Panc1 (cell line): ENCODE results near the gene PDCD11. TPM values are rescaled to one million over a fixed set of nuclear protein-coding genes. Genes with fewer than 3 reads are reported as not detected.
"Not testable (repeated sequence)": the region's sequence is repeated elsewhere in the genome, so short reads cannot be mapped to it uniquely, and the experiment has no call there.

Experiments used
- ATAC-seq: fragments of 200-7000 bp; cut with Tn5 transposase; 2 replicates; pipeline ENCODE4 v1.9.1; 2020; ENCODE audit warnings: mild to moderate bottlenecking, moderate library complexity
- BruUV-seq: library from RNA; stranded (reverse); fragments of 400-500 nt; replicated peaks from 2 replicates; lab custom pipeline; 2021; lab: Mats Ljungman, UMichigan
- CTCF ChIA-PET: fragments of 300-600 bp; sonication (Branson Sonifier 250); formaldehyde crosslinking; loops from one replicate; lab custom pipeline; 2022; ENCODE audit warnings: antibody characterized with exemption; lab: Charles Lee
- POLR2A ChIA-PET: fragments of 300-600 bp; sonication (Branson Sonifier 250); formaldehyde crosslinking; loops from one replicate; lab custom pipeline; 2022; ENCODE audit warnings: antibody characterized with exemption; lab: Charles Lee
- DNase-seq: peaks from one replicate; pipeline ENCODE4 v3.0.0-alpha.2; 2010; ENCODE audit warnings: low read depth, low spot score
- H3K27ac ChIP-seq: 2 replicates; pipeline ENCODE4 v1.5.1; 2011; ENCODE audit warnings: mild to moderate bottlenecking, low read length, inconsistent platforms
- H3K27me3 ChIP-seq: fragments of 200-500 bp; sonication (Bioruptor generic); 2 replicates; pipeline ENCODE4 v1.6.0; 2014; ENCODE audit warnings: low read length, inconsistent platforms; ENCODE audit not compliant: control insufficient read depth, insufficient read depth
- H3K36me3 ChIP-seq: fragments of 200-500 bp; sonication (Bioruptor generic); 2 replicates; pipeline ENCODE4 v1.5.1; 2014; ENCODE audit warnings: inconsistent platforms, mild to moderate bottlenecking, low read length, moderate library complexity; ENCODE audit not compliant: control insufficient read depth, insufficient read depth
- H3K4me1 ChIP-seq: 2 replicates; pipeline ENCODE4 v1.5.1; 2011; ENCODE audit warnings: inconsistent platforms, mild to moderate bottlenecking, low read length, moderate library complexity; ENCODE audit not compliant: control insufficient read depth, insufficient read depth
- H3K4me3 ChIP-seq, 2 experiments: 2 replicates each; pipeline ENCODE4 v1.5.1; 2011 to 2012; ENCODE audit warnings: low read depth in 2 of 2, low read length in 2 of 2, mild to moderate bottlenecking in 2 of 2, inconsistent platforms in 1 of 2, moderate library complexity in 1 of 2
- H3K9me3 ChIP-seq: fragments of 200-500 bp; sonication (Bioruptor generic); 2 replicates; pipeline ENCODE4 v1.5.1; 2014; ENCODE audit warnings: low read depth, mild to moderate bottlenecking, inconsistent platforms, low read length, moderate library complexity; ENCODE audit not compliant: control insufficient read depth, insufficient read depth
- CTCF ChIP-seq: fragments of 450-650 bp; IDR thresholded peaks from 2 replicates; pipeline ENCODE4 v1.5.1; 2017; ENCODE audit warnings: mild to moderate bottlenecking
- POLR2AphosphoS5 ChIP-seq: IDR thresholded peaks from 2 replicates; pipeline ENCODE4 v1.6.1; 2012; ENCODE audit warnings: mild to moderate bottlenecking, low read depth, low read length, moderate library complexity
- SIN3A ChIP-seq: IDR thresholded peaks from 2 replicates; pipeline ENCODE4 v1.6.1; 2012; ENCODE audit warnings: low read depth, mild to moderate bottlenecking, low read length, moderate library complexity, borderline replicate concordance; ENCODE audit not compliant: insufficient read depth
- TCF7L2 ChIP-seq: IDR thresholded peaks from 2 replicates; pipeline ENCODE4 v1.6.1; 2011; ENCODE audit warnings: mild to moderate bottlenecking, low read depth, low read length, inconsistent platforms
- in situ Hi-C: cut with HindIII; loops from 2 replicates; pipeline ENCODE4 v1.10.0; 2016; ENCODE audit warnings: low sequenced_read_pairs, low pct_unique_long_range_greater_than_20kb
- intact Hi-C: fragments of 100-400 bp; cut with micrococcal nuclease; formaldehyde crosslinking; loops from one replicate; pipeline ENCODE4 v1.10.0; 2022; ENCODE audit not compliant: unreplicated experiment
- total RNA-seq: library from RNA; stranded (reverse); gene quantifications from one replicate; pipeline ENCODE4 v1.2.1, GENCODE V29; 2021; ENCODE audit not compliant: unreplicated experiment
- TF ChIP-seq, protein P1 (sequence below), 2 experiments: IDR thresholded peaks; 2 replicates each; pipeline ENCODE4 v1.6.1; 2011 to 2012; ENCODE audit warnings: low read depth in 2 of 2, control low read depth in 1 of 2, low read length in 1 of 2, mild to moderate bottlenecking in 1 of 2, moderate library complexity in 1 of 2; ENCODE audit not compliant: insufficient read depth in 1 of 2

The PDCD11 gene
- total RNA-seq, 1 experiment from 2014 or later, result 92.8 TPM

DNA sequence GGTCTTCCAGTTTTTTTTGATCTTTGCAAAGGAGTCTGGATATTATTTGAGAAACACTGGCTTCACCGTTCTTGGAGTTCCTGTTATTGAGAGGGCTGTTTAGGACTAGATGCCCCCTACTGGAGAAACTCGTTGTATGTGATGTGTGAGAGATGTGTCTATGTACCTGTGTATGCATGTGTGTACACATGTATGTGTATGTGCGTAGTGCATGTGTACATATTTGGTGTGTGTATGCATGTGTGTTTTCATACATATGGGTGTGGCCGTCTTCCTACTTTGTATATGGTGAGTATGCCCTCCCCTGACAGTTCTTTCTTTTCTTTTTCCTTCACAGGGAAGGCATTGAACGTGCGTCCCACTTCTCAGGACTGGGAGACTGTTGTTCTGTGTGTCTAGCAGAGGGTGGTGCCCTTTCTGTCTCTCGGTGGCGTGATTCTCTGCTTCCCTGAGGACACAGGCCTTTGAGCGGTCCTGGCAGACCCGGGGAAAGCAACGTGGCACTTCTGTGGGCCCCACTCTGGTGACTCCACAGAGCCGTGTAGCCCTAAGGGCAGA lies 85.6 kb downstream of the PDCD11 start:
- ChIA-PET POLR2A (no interaction called here), CTCF (interaction anchor here (0.8 to 1.2 kb wide), 2 partner anchors 9 to 95 kb away, joined by 4 to 10 read pairs; no protein-coding TSS in a partner anchor)
- no peak overlapping the region for H3K27ac ChIP-seq
- H3K36me3 ChIP-seq, result no peaks in the 10 kb centered on the region
- H3K27me3 ChIP-seq, result no peaks in the 10 kb centered on the region
- in situ Hi-C loops, result no loop called here
- no peaks in the 10 kb centered on the region; the same call in 1 of the 2 replicates for H3K4me1 ChIP-seq
- BruUV-seq, result no TSS peak
- ATAC-seq (peak; percentile 78), DNase-seq (peak; percentile 41)
- H3K9me3 ChIP-seq, result no peaks in the 10 kb centered on the region
- TF ChIP-seq CTCF, result peak; percentile 83
- TF ChIP-seq, protein P1, sequence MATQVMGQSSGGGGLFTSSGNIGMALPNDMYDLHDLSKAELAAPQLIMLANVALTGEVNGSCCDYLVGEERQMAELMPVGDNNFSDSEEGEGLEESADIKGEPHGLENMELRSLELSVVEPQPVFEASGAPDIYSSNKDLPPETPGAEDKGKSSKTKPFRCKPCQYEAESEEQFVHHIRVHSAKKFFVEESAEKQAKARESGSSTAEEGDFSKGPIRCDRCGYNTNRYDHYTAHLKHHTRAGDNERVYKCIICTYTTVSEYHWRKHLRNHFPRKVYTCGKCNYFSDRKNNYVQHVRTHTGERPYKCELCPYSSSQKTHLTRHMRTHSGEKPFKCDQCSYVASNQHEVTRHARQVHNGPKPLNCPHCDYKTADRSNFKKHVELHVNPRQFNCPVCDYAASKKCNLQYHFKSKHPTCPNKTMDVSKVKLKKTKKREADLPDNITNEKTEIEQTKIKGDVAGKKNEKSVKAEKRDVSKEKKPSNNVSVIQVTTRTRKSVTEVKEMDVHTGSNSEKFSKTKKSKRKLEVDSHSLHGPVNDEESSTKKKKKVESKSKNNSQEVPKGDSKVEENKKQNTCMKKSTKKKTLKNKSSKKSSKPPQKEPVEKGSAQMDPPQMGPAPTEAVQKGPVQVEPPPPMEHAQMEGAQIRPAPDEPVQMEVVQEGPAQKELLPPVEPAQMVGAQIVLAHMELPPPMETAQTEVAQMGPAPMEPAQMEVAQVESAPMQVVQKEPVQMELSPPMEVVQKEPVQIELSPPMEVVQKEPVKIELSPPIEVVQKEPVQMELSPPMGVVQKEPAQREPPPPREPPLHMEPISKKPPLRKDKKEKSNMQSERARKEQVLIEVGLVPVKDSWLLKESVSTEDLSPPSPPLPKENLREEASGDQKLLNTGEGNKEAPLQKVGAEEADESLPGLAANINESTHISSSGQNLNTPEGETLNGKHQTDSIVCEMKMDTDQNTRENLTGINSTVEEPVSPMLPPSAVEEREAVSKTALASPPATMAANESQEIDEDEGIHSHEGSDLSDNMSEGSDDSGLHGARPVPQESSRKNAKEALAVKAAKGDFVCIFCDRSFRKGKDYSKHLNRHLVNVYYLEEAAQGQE (IDR thresholded peaks at IDR 0.05; ENCODE audit: insufficient read depth in 1 of 2, low read depth in 2 of 2, low read length in 1 of 2), result no peak
- no peak overlapping the region for H3K4me3 ChIP-seq
- intact Hi-C loops, result no loop called here

GRCh38 chr10:103486635-103487409 lies 90.4 kb downstream of the PDCD11 start:
- BruUV-seq, DNase-seq, H3K9me3 ChIP-seq, intact Hi-C loops, H3K27me3 ChIP-seq, POLR2A ChIA-PET, in situ Hi-C loops, H3K4me3 ChIP-seq, H3K27ac ChIP-seq, H3K36me3 ChIP-seq, ATAC-seq, H3K4me1 ChIP-seq: not testable (repeated sequence)
- CTCF ChIA-PET, result interaction anchor here (0.9 kb wide), 1 partner anchor 71 kb away, joined by 3 read pairs; no protein-coding TSS in a partner anchor

GRCh38 chr10:103487410-103487708 lies 90.9 kb downstream of the PDCD11 start:
- in situ Hi-C loops (no loop called here), intact Hi-C loops (no loop called here)
- no TSS peak for BruUV-seq
- ChIA-PET CTCF (no interaction called here), POLR2A (no interaction called here)
- peaks cover 3% of the 10 kb centered on the region; the same call in 1 of the 2 replicates for H3K4me1 ChIP-seq
- DNase-seq (no peak), ATAC-seq (no peak)
- H3K4me3 ChIP-seq, result no peak overlapping the region
- H3K27ac ChIP-seq, result no peak overlapping the region
- no peaks in the 10 kb centered on the region for H3K9me3 ChIP-seq
- TF ChIP-seq SIN3A (no peak), TCF7L2 (no peak), CTCF (no peak), POLR2AphosphoS5 (no peak)
- TF ChIP-seq, protein P1 (IDR thresholded peaks at IDR 0.05; ENCODE audit: insufficient read depth in 1 of 2, low read depth in 2 of 2, low read length in 1 of 2), result no peak
- peaks cover under 1% of the 10 kb centered on the region; the same call in 1 of the 2 replicates for H3K27me3 ChIP-seq
- no peaks in the 10 kb centered on the region for H3K36me3 ChIP-seq
